Karpas-422 (cell line): ENCODE measurements around the gene PLPP3. TPM values are rescaled to one million over a fixed set of nuclear protein-coding genes. Genes with fewer than 3 reads are reported as not detected.

ENCODE experiments used
- DNase-seq: peaks from one replicate; pipeline ENCODE4 v3.0.0-alpha.2; 2015
- H2AFZ ChIP-seq: fragments of 200-600 bp; sonication (generic); 2 replicates; pipeline ENCODE4 v1.6.1; 2014; ENCODE audit warnings: antibody characterized with exemption, low read length, mixed read lengths
- H3K27ac ChIP-seq: fragments of 200-600 bp; sonication (generic); 2 replicates; pipeline ENCODE4 v1.5.1; 2014; ENCODE audit warnings: mild to moderate bottlenecking, low read length, moderate library complexity
- H3K27me3 ChIP-seq: fragments of 200-600 bp; sonication (generic); 2 replicates; pipeline ENCODE4 v1.6.1; 2014; ENCODE audit warnings: low read length, mixed read lengths
- H3K36me3 ChIP-seq: fragments of 200-600 bp; sonication (generic); 2 replicates; pipeline ENCODE4 v1.6.1; 2014; ENCODE audit warnings: low read length, mixed read lengths; ENCODE audit not compliant: insufficient read depth
- H3K4me1 ChIP-seq: fragments of 200-600 bp; sonication (generic); 2 replicates; pipeline ENCODE4 v1.6.1; 2014; ENCODE audit warnings: mild to moderate bottlenecking, low read length, mixed read lengths
- H3K4me2 ChIP-seq: fragments of 200-600 bp; sonication (generic); 2 replicates; pipeline ENCODE4 v1.6.1; 2014; ENCODE audit warnings: low read length, low read depth, mild to moderate bottlenecking; ENCODE audit not compliant: poor library complexity, severe bottlenecking
- H3K4me3 ChIP-seq: fragments of 200-600 bp; sonication (generic); 2 replicates; pipeline ENCODE4 v1.5.1; 2014; ENCODE audit warnings: mild to moderate bottlenecking, antibody characterized with exemption, low read length, mixed read lengths
- H3K79me2 ChIP-seq: fragments of 200-600 bp; sonication (generic); 2 replicates; pipeline ENCODE4 v1.6.1; 2014; ENCODE audit warnings: mild to moderate bottlenecking, low read length, mixed read lengths
- H3K9ac ChIP-seq: fragments of 200-600 bp; sonication (generic); 2 replicates; pipeline ENCODE4 v1.6.0; 2014; ENCODE audit warnings: low read length
- H3K9me2 ChIP-seq: fragments of 200-600 bp; sonication (generic), shearing (Covaris generic); replicated peaks from 2 replicates; pipeline ENCODE4 v1.6.0; 2014; ENCODE audit warnings: mild to moderate bottlenecking, low read length, moderate library complexity; ENCODE audit not compliant: insufficient read depth
- H3K9me3 ChIP-seq: fragments of 300-700, 200-600 bp; sonication (generic); 2 replicates; pipeline ENCODE4 v1.6.1; 2014; ENCODE audit warnings: low read length, mixed read lengths
- H4K20me1 ChIP-seq: fragments of 200-600 bp; sonication (generic); 2 replicates; pipeline ENCODE4 v1.6.1; 2014; ENCODE audit warnings: mild to moderate bottlenecking, antibody characterized with exemption, low read length, low read depth; ENCODE audit not compliant: insufficient read depth
- total RNA-seq: library from RNA; depleted of rRNA; stranded (reverse); fragments of >200 nt; shearing (Covaris generic); gene quantifications from 2 replicates; pipeline ENCODE4 v1.2.3, GENCODE V29; 2014; ENCODE audit warnings: low replicate concordance

Gene PLPP3
- total RNA-seq, 1 experiment from 2014 or later, result 11.3 TPM

GRCh38 chr1:56571448-56571847 is 7.9 kb downstream of the PLPP3 start:
- Histone ChIP-seq H3K4me2 (no peak overlapping the region), H3K27me3 (no peaks in the 10 kb centered on the region), H3K9me3 (no peaks in the 10 kb centered on the region), H4K20me1 (no peaks in the 10 kb centered on the region), H3K9me2 (no peaks in the 10 kb centered on the region), H2AFZ (no peak overlapping the region), H3K27ac (no peak overlapping the region), H3K9ac (no peak overlapping the region), H3K36me3 (no peaks in the 10 kb centered on the region), H3K4me3 (no peak overlapping the region), H3K79me2 (no peaks in the 10 kb centered on the region), H3K4me1 (peaks cover 23% of the 10 kb centered on the region)
- DNase-seq, result no peak

- H3K9ac ChIP-seq, result no peak overlapping the region
- no peaks in the 10 kb centered on the region for H3K79me2 ChIP-seq
- H4K20me1 ChIP-seq, result no peaks in the 10 kb centered on the region
- no peaks in the 10 kb centered on the region for H3K9me3 ChIP-seq
- H3K36me3 ChIP-seq, result no peaks in the 10 kb centered on the region
- no peak overlapping the region for H3K4me2 ChIP-seq
- H3K4me3 ChIP-seq, result no peak overlapping the region
- H3K27me3 ChIP-seq, result no peaks in the 10 kb centered on the region
- peaks cover 18% of the 10 kb centered on the region for H3K4me1 ChIP-seq
- no peak overlapping the region for H2AFZ ChIP-seq
- H3K27ac ChIP-seq, result no peak overlapping the region
- DNase-seq, result no peak
- H3K9me2 ChIP-seq, result no peaks in the 10 kb centered on the region
Measured at GRCh38 chr1:56570924-56571372, 8.4 kb downstream of the PLPP3 start.

GRCh38 chr1:56569661-56570060 is 9.7 kb downstream of the PLPP3 start:
- Histone ChIP-seq H3K27me3 (no peaks in the 10 kb centered on the region), H3K9ac (no peak overlapping the region), H4K20me1 (no peaks in the 10 kb centered on the region), H3K79me2 (no peaks in the 10 kb centered on the region), H3K9me3 (no peaks in the 10 kb centered on the region), H3K9me2 (no peaks in the 10 kb centered on the region), H3K4me2 (no peak overlapping the region), H2AFZ (no peak overlapping the region), H3K4me3 (no peak overlapping the region), H3K4me1 (peaks cover 11% of the 10 kb centered on the region), H3K36me3 (no peaks in the 10 kb centered on the region), H3K27ac (no peak overlapping the region)
- DNase-seq, result no peak

GRCh38 chr1:56566994-56567393 is 12.4 kb downstream of the PLPP3 start:
- Histone ChIP-seq H3K4me2 (no peak overlapping the region), H3K27ac (no peak overlapping the region), H3K9me3 (no peaks in the 10 kb centered on the region), H3K27me3 (no peaks in the 10 kb centered on the region), H2AFZ (no peak overlapping the region), H4K20me1 (no peaks in the 10 kb centered on the region), H3K4me3 (no peak overlapping the region), H3K4me1 (peaks cover 11% of the 10 kb centered on the region), H3K9ac (no peak overlapping the region), H3K9me2 (no peaks in the 10 kb centered on the region), H3K36me3 (no peaks in the 10 kb centered on the region), H3K79me2 (no peaks in the 10 kb centered on the region)
- no peak for DNase-seq

GRCh38 chr1:56566061-56566744 is 13.2 kb downstream of the PLPP3 start:
- Histone ChIP-seq H4K20me1 (no peaks in the 10 kb centered on the region), H3K27me3 (no peaks in the 10 kb centered on the region), H3K4me3 (no peak overlapping the region), H3K27ac (no peak overlapping the region), H3K4me2 (no peak overlapping the region), H2AFZ (no peak overlapping the region), H3K36me3 (no peaks in the 10 kb centered on the region), H3K4me1 (peaks cover 11% of the 10 kb centered on the region), H3K9me3 (no peaks in the 10 kb centered on the region), H3K9ac (no peak overlapping the region), H3K79me2 (no peaks in the 10 kb centered on the region), H3K9me2 (no peaks in the 10 kb centered on the region)
- no peak for DNase-seq

- Histone ChIP-seq H4K20me1 (no peaks in the 10 kb centered on the region), H3K4me3 (no peak overlapping the region), H2AFZ (no peak overlapping the region), H3K4me2 (no peak overlapping the region), H3K9me3 (no peaks in the 10 kb centered on the region), H3K9ac (no peak overlapping the region), H3K36me3 (no peaks in the 10 kb centered on the region), H3K4me1 (peaks cover 8% of the 10 kb centered on the region), H3K27ac (no peak overlapping the region), H3K27me3 (no peaks in the 10 kb centered on the region), H3K79me2 (no peaks in the 10 kb centered on the region), H3K9me2 (no peaks in the 10 kb centered on the region)
- DNase-seq, result no peak
Measured at GRCh38 chr1:56564615-56565014, 14.7 kb downstream of the PLPP3 start.

GRCh38 chr1:56563568-56563967 is 15.8 kb downstream of the PLPP3 start:
- H3K36me3 ChIP-seq, result no peaks in the 10 kb centered on the region
- no peaks in the 10 kb centered on the region for H3K9me2 ChIP-seq
- H3K79me2 ChIP-seq, result no peaks in the 10 kb centered on the region
- no peak for DNase-seq
- H3K27me3 ChIP-seq, result no peaks in the 10 kb centered on the region
- no peak overlapping the region for H3K4me3 ChIP-seq
- H3K4me1 ChIP-seq, result peaks cover 9% of the 10 kb centered on the region
- no peaks in the 10 kb centered on the region for H3K9me3 ChIP-seq
- H3K27ac ChIP-seq, result no peak overlapping the region
- no peak overlapping the region for H3K4me2 ChIP-seq
- H2AFZ ChIP-seq, result no peak overlapping the region
- H4K20me1 ChIP-seq, result no peaks in the 10 kb centered on the region
- H3K9ac ChIP-seq, result no peak overlapping the region

GRCh38 chr1:56562891-56563452 is 16.4 kb downstream of the PLPP3 start:
- H3K4me1 ChIP-seq, result peaks cover 9% of the 10 kb centered on the region
- no peaks in the 10 kb centered on the region for H3K79me2 ChIP-seq
- no peak overlapping the region for H3K4me3 ChIP-seq
- no peaks in the 10 kb centered on the region for H3K36me3 ChIP-seq
- no peak for DNase-seq
- no peaks in the 10 kb centered on the region for H3K9me3 ChIP-seq
- H3K27me3 ChIP-seq, result no peaks in the 10 kb centered on the region
- no peak overlapping the region for H3K27ac ChIP-seq
- H2AFZ ChIP-seq, result no peak overlapping the region
- no peaks in the 10 kb centered on the region for H3K9me2 ChIP-seq
- H3K9ac ChIP-seq, result no peak overlapping the region
- H4K20me1 ChIP-seq, result no peaks in the 10 kb centered on the region
- no peak overlapping the region for H3K4me2 ChIP-seq
